Peyer's patch (tissue), 4 donors: Measurements from ENCODE around the gene HMGB2. TPM values are rescaled to one million over a fixed set of nuclear protein-coding genes. Genes with fewer than 3 reads are reported as not detected.
A peak's percentile ranks its signal among the peaks of the same experiment; 100 is the strongest.

Source experiments
- DNase-seq, 3 donors: peaks; one replicate each; pipeline ENCODE4 v3.0.0-alpha.2; 2017 to 2019
- H3K27ac ChIP-seq, 4 donors: fragments of 200-600 bp; sonication (generic); one replicate each; pipeline ENCODE4 v1.5.1; 2016 to 2019
- H3K27me3 ChIP-seq, 2 donors: fragments of 200-600 bp; sonication (generic); one replicate each; pipeline ENCODE4 v1.5.1; 2019
- H3K36me3 ChIP-seq, 3 donors: fragments of 200-600 bp; sonication (generic); one replicate each; pipeline ENCODE4 v1.5.1; 2016 to 2019
- H3K4me1 ChIP-seq, 4 donors: fragments of 200-600 bp; sonication (generic); one replicate each; pipeline ENCODE4 v1.5.1; 2016 to 2019
- H3K4me3 ChIP-seq, 4 donors: fragments of 200-600 bp; sonication (generic); 1 replicate in 3 of 4; 2 replicates in 1 of 4; pipeline ENCODE4 v1.5.1; 2016 to 2019; ENCODE audit warnings: mild to moderate bottlenecking in 1 of 4
- H3K9me3 ChIP-seq, 4 donors: fragments of 200-600 bp; sonication (generic); one replicate each; pipeline ENCODE4 v1.5.1; 2016 to 2019; ENCODE audit warnings: mild to moderate bottlenecking in 1 of 4
- POLR2A ChIP-seq, 2 donors: fragments of 450-650 bp; IDR thresholded peaks; one replicate each; pipeline ENCODE4 v1.5.1; 2017; ENCODE audit warnings: antibody characterized with exemption in 2 of 2, mild to moderate bottlenecking in 2 of 2, moderate library complexity in 2 of 2
- total RNA-seq, 4 donors: library from RNA; depleted of rRNA; stranded (reverse); fragments of >200 nt; gene quantifications; one replicate each; pipeline ENCODE4 v1.1.0, GENCODE V29; 2016
- TF ChIP-seq, protein P1 (sequence below), 6 experiments: fragments of 450-650 bp in 4 of 6; fragments of 200-600 bp in 2 of 6; sonication (generic) in 1 of 6; IDR thresholded peaks; one replicate each; pipeline ENCODE4 v1.5.1; 2017 to 2019; ENCODE audit warnings: antibody characterized with exemption in 6 of 6, mild to moderate bottlenecking in 3 of 6, moderate library complexity in 1 of 6

HMGB2 gene
- total RNA-seq, 4 donors from 2014 or later = 30.4 to 112 (median 34.6) TPM

DNA sequence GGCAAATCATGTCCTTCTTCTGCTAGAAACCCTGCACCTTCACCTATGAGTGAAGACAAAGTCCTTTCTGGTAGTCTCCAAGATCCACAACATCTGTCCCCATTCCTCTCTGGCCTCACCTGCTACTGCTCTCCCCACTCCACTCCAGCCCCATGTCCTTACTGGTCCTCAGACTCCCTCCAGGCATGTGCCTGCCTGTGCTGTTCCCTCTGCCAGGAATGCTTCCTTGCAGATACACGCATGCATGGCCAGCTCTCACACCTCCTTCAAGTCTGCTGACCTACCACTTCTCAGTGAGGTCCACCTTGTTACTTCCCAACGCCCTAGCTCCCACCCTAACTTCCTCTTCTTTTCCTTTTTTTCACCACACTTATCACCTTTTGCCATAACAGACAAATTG lies 18.1 kb downstream of the HMGB2 start:
- H3K9me3 ChIP-seq = no peaks in the 10 kb centered on the region
- peaks cover 0 to 33% (median 0%) of the 10 kb centered on the region in 3 donors for H3K36me3 ChIP-seq
- TF ChIP-seq POLR2A (IDR thresholded peaks at IDR 0.05) = no peak
- TF ChIP-seq, protein P1, sequence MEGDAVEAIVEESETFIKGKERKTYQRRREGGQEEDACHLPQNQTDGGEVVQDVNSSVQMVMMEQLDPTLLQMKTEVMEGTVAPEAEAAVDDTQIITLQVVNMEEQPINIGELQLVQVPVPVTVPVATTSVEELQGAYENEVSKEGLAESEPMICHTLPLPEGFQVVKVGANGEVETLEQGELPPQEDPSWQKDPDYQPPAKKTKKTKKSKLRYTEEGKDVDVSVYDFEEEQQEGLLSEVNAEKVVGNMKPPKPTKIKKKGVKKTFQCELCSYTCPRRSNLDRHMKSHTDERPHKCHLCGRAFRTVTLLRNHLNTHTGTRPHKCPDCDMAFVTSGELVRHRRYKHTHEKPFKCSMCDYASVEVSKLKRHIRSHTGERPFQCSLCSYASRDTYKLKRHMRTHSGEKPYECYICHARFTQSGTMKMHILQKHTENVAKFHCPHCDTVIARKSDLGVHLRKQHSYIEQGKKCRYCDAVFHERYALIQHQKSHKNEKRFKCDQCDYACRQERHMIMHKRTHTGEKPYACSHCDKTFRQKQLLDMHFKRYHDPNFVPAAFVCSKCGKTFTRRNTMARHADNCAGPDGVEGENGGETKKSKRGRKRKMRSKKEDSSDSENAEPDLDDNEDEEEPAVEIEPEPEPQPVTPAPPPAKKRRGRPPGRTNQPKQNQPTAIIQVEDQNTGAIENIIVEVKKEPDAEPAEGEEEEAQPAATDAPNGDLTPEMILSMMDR (IDR thresholded peaks at IDR 0.05) = no peak
- H3K27me3 ChIP-seq = no peaks in the 10 kb centered on the region
- H3K4me3 ChIP-seq = no peak overlapping the region
- no peak for DNase-seq
- H3K4me1 ChIP-seq = no peaks in the 10 kb centered on the region
- no peak overlapping the region for H3K27ac ChIP-seq

DNA sequence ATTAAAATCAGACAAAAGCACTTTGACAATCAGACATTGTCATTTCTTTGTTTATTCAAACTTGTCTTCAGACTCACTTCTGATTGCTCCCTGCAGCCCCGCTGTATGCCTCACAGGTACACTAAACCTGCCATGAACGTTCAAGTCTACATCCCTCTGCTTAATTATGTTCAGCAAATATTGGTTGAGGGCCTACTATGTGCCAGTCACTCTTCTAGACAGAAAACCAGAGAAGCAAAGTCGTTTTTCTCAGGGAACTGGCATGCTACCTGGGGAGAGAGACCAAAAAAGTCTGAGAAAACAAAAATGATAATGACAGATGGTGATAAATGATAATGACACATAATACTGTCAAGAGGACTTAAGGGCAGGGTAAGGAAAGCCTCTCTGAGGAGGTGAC lies 19.4 kb downstream of the HMGB2 start:
- TF ChIP-seq, protein P1 (IDR thresholded peaks at IDR 0.05) = no peak
- no peak for TF ChIP-seq POLR2A (IDR thresholded peaks at IDR 0.05)

DNA sequence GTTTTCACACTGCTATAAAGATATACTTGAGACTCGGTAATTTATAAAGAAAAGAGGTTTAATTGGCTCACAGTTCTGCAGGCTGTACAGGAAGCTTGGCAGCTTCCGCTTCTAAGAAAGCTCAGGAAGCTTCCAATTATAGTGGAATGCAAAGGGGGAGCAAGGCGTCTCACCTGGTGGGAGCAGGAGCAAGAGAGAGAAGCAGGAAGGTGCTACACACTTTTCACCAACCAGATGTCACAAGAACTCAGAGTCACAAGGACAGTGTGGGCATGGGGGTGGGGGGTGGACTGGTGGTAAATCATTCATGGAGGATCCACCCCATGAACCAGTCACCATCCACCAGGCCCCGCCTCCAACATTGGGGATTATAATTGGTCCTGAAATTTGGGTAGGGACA lies 22.8 kb downstream of the HMGB2 start:
- no peak overlapping the region for H3K27ac ChIP-seq
- no peak overlapping the region for H3K4me3 ChIP-seq

More for the DNA sequence above, 19.4 kb downstream of the HMGB2 start:
- H3K9me3 ChIP-seq = no peaks in the 10 kb centered on the region
- H3K27ac ChIP-seq = no peak overlapping the region
- H3K27me3 ChIP-seq = no peaks in the 10 kb centered on the region
- DNase-seq = no peak
- peaks cover 0 to 38% (median 0%) of the 10 kb centered on the region in 3 donors for H3K36me3 ChIP-seq
- no peak overlapping the region for H3K4me3 ChIP-seq
- H3K4me1 ChIP-seq = no peaks in the 10 kb centered on the region

DNA sequence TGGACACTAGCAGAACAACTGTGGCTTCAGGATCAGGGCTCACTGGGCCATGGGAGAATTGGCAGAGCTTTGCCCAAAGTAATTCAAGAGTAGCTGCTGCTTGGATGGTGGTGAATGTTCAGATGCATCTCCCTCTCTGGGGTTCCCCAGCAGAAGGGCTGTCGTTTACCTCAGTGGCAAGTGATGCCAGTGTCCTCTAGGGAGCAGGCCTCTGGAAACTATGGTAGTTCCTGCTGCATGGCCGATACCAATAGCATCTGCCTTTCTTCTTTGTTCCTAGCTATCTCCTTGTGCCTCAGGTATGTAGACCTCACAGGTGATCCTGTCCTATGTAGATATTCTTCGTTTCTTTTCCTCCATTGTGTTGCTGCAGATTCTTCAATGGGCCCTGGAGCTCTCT lies 26.4 kb downstream of the HMGB2 start:
- Histone ChIP-seq H3K27me3 (no peaks in the 10 kb centered on the region), H3K36me3 (peaks cover 0 to 47% (median 0%) of the 10 kb centered on the region in 3 donors), H3K9me3 (no peaks in the 10 kb centered on the region), H3K4me3 (no peak overlapping the region), H3K4me1 (no peaks in the 10 kb centered on the region), H3K27ac (no peak overlapping the region)
- no peak for DNase-seq
- TF ChIP-seq, protein P1 (IDR thresholded peaks at IDR 0.05) = no peak

More for the DNA sequence above, 22.8 kb downstream of the HMGB2 start:
- DNase-seq = no peak
- no peak for TF ChIP-seq POLR2A (IDR thresholded peaks at IDR 0.05)
- TF ChIP-seq, protein P1 (IDR thresholded peaks at IDR 0.05) = no peak
- Histone ChIP-seq H3K27me3 (no peaks in the 10 kb centered on the region), H3K4me1 (no peaks in the 10 kb centered on the region), H3K9me3 (no peaks in the 10 kb centered on the region), H3K36me3 (peaks cover 0 to 34% (median 0%) of the 10 kb centered on the region in 3 donors)

DNA sequence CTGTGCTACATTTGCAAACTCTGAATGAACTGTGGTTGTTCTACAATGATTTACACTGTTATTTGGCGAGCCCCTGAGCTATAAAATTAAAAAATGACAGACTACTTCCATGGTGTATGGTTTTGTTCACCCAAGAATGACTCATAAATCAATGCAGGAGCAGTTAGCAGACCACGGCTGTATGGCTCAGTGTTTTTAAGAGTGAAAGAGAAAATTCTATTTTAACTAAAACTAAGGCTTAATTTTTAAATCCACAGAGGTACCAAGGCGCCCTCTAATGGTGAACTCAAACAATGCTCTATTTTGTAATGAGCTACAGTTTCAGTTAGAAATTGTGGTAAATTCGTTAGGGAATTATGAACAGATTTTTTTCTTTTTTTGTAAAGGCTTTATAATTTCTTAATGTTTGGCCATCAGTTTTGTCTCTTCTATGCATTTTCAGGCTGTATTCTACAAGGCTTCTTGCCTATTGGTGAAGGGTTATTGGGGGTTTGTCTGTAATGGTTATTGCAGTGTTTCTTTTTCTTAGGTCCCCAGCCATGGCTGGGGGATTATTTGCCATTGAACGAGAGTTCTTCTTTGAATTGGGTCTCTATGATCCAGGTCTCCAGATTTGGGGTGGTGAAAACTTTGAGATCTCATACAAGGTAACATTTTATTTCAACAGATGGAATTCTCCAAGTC lies 32.5 kb downstream of the HMGB2 start:
- H3K27ac ChIP-seq = no peak overlapping the region

More for the DNA sequence above, 32.5 kb downstream of the HMGB2 start:
- H3K36me3 ChIP-seq = peaks cover 0 to 32% (median 0%) of the 10 kb centered on the region in 3 donors
- TF ChIP-seq POLR2A (IDR thresholded peaks at IDR 0.05) = no peak
- TF ChIP-seq, protein P1 (IDR thresholded peaks at IDR 0.05) = peak; percentile 57 to 77 (median 72)
- no peak overlapping the region for H3K4me3 ChIP-seq
- no peaks in the 10 kb centered on the region for H3K4me1 ChIP-seq
- H3K9me3 ChIP-seq = no peaks in the 10 kb centered on the region
- no peaks in the 10 kb centered on the region for H3K27me3 ChIP-seq
- DNase-seq = no peak
